ENCODE data around the gene ZNF438. TPM values are rescaled to one million over a fixed set of nuclear protein-coding genes. Genes with fewer than 3 reads are reported as not detected.

Gene ZNF438
- polyA plus RNA-seq, 3 donors, result 5.4 to 11.1 (median 9.3) TPM

DNA sequence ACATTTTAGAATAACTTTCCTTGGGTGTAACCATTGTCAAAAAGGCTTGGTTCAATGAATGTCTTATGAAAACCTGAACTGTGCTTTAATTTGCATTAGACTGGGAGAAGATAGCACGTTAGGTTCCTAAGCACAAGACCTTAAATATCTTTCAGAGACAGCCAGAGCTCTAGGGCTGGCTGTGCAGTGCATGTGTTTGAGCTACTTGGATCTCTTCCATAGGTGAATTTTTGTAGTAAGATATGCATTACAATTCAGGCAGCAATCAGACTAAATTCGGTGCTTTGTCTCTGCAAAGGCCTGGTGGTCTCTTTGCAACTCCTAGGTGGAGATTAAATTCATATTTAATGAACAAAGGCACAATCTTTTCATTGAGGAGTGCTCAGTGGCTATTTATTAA lies 192.0 kb downstream of the ZNF438 start:
- Histone ChIP-seq H3K9me3 (replicated peaks in 1 of 2; ENCODE audit: control insufficient read depth in 1 of 2, insufficient read depth in 1 of 2, low read length in 2 of 2) (no peaks in the 10 kb centered on the region), H3K27me3 (ENCODE audit: control insufficient read depth in 2 of 2, insufficient read depth in 2 of 2, low read length in 2 of 2) (no peaks in the 10 kb centered on the region), H3K4me2 (replicated peaks; ENCODE audit: extremely low read depth, low read length, poor library complexity, severe bottlenecking) (no peak overlapping the region), H3K27ac (ENCODE audit: low read depth in 1 of 2, low read length in 2 of 2) (no peak overlapping the region), H3K4me3 (replicated peaks in 1 of 3; ENCODE audit: low read depth in 2 of 3, low read length in 3 of 3) (no peak overlapping the region), H3K4me1 (ENCODE audit: control insufficient read depth in 1 of 2, insufficient read depth in 2 of 2, low read length in 2 of 2) (peaks cover 0 to 6% of the 10 kb centered on the region in 2 donors), H4K20me1 (ENCODE audit: insufficient read depth, low read length) (no peaks in the 10 kb centered on the region), H2AFZ (ENCODE audit: insufficient read depth, low read depth, low read length, poor library complexity, severe bottlenecking) (no peak overlapping the region), H3K36me3 (replicated peaks in 1 of 2; ENCODE audit: control insufficient read depth in 1 of 2, insufficient read depth in 2 of 2, low read length in 2 of 2) (peaks cover under 1 to 20% of the 10 kb centered on the region in 2 donors), H3K9ac (ENCODE audit: insufficient read depth, low read length, poor library complexity, severe bottlenecking) (no peak overlapping the region), H3K79me2 (ENCODE audit: insufficient read depth, low read length) (no peaks in the 10 kb centered on the region)
- Mint-ChIP-seq H3K4me1 (peaks cover 4% of the 10 kb centered on the region), H3K27ac (no peak overlapping the region), H3K36me3 (peaks cover 23 to 30% of the 10 kb centered on the region in 2 donors), H3K9me3 (peaks cover 0 to 3% (median 0%) of the 10 kb centered on the region in 7 donors), H3K27me3 (ENCODE audit: low read depth in 3 of 3) (peaks cover 0 to 2% (median 0%) of the 10 kb centered on the region in 3 donors), H3K4me3 (no peak overlapping the region)
- TF ChIP-seq, protein P1, sequence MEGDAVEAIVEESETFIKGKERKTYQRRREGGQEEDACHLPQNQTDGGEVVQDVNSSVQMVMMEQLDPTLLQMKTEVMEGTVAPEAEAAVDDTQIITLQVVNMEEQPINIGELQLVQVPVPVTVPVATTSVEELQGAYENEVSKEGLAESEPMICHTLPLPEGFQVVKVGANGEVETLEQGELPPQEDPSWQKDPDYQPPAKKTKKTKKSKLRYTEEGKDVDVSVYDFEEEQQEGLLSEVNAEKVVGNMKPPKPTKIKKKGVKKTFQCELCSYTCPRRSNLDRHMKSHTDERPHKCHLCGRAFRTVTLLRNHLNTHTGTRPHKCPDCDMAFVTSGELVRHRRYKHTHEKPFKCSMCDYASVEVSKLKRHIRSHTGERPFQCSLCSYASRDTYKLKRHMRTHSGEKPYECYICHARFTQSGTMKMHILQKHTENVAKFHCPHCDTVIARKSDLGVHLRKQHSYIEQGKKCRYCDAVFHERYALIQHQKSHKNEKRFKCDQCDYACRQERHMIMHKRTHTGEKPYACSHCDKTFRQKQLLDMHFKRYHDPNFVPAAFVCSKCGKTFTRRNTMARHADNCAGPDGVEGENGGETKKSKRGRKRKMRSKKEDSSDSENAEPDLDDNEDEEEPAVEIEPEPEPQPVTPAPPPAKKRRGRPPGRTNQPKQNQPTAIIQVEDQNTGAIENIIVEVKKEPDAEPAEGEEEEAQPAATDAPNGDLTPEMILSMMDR (IDR thresholded peaks at IDR 0.05), result no peak
- WGBS (ENCODE audit: insufficient coverage), result 100% methylated on average over 1 of the region's 2 CpGs
- intact Hi-C loops (cut with micrococcal nuclease), result no loop called here
- DNase-seq, result no peak

DNA sequence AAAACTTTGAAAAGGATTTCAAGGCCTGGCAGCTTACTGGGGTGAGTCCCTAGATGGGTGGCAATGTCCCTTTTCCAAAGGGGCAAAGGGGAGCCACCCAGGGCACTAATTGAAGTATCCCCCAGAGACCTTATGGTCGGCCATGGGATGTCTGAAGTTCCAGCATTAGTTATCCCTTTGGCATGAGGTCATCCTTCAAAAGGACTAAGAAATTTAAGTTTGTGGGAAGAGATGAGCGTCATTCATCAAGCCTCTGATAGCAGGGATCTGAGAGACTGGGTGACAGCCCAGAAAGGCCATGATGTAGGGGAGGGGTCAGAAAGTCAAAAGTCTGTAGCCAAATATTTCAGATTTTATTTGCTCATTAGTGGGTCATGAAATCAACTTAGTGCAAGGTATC lies 195.3 kb downstream of the ZNF438 start:
- Mint-ChIP-seq H3K4me3 (no peak overlapping the region), H3K4me1 (peaks cover 6% of the 10 kb centered on the region), H3K9me3 (peaks cover 0 to 5% (median 0%) of the 10 kb centered on the region in 7 donors), H3K27ac (peak overlapping the region in 1 of 7 donors; percentile 20), H3K36me3 (peaks cover 31 to 33% of the 10 kb centered on the region in 2 donors), H3K27me3 (ENCODE audit: low read depth in 3 of 3) (no peaks in the 10 kb centered on the region)
- no peak overlapping the region for H3K4me3 ChIP-seq (replicated peaks in 1 of 3; ENCODE audit: low read depth in 2 of 3, low read length in 3 of 3)
- H3K9ac ChIP-seq (ENCODE audit: insufficient read depth, low read length, poor library complexity, severe bottlenecking), result no peak overlapping the region
- peaks cover 0 to 12% of the 10 kb centered on the region in 2 donors for H3K36me3 ChIP-seq (replicated peaks in 1 of 2; ENCODE audit: control insufficient read depth in 1 of 2, insufficient read depth in 2 of 2, low read length in 2 of 2)
- intact Hi-C loops (cut with micrococcal nuclease), result no loop called here
- H3K9me3 ChIP-seq (replicated peaks in 1 of 2; ENCODE audit: control insufficient read depth in 1 of 2, insufficient read depth in 1 of 2, low read length in 2 of 2), result no peaks in the 10 kb centered on the region
- no peak overlapping the region for H3K4me2 ChIP-seq (replicated peaks; ENCODE audit: extremely low read depth, low read length, poor library complexity, severe bottlenecking)
- H3K79me2 ChIP-seq (ENCODE audit: insufficient read depth, low read length), result no peaks in the 10 kb centered on the region
- H3K4me1 ChIP-seq (ENCODE audit: control insufficient read depth in 1 of 2, insufficient read depth in 2 of 2, low read length in 2 of 2), result peaks cover 0 to 6% of the 10 kb centered on the region in 2 donors
- DNase-seq, result no peak
- 100% methylated on average over 2 of the region's 2 CpGs for WGBS (ENCODE audit: insufficient coverage)
- no peak overlapping the region for H2AFZ ChIP-seq (ENCODE audit: insufficient read depth, low read depth, low read length, poor library complexity, severe bottlenecking)
- H4K20me1 ChIP-seq (ENCODE audit: insufficient read depth, low read length), result no peaks in the 10 kb centered on the region
- H3K27ac ChIP-seq (ENCODE audit: low read depth in 1 of 2, low read length in 2 of 2), result no peak overlapping the region
- no peaks in the 10 kb centered on the region for H3K27me3 ChIP-seq (ENCODE audit: control insufficient read depth in 2 of 2, insufficient read depth in 2 of 2, low read length in 2 of 2)
- TF ChIP-seq, protein P1 (IDR thresholded peaks at IDR 0.05), result no peak
